Measurements from ENCODE around the gene ATF2. TPM values are rescaled to one million over a fixed set of nuclear protein-coding genes. Genes with fewer than 3 reads are reported as not detected.

ATF2 gene
- total and polyA plus RNA-seq, 2 donors (not counting 3 experiments of a cell fraction or from before 2014, with no cell fraction given), result 36.3 to 57.1 TPM

- Histone ChIP-seq H3K9me1 (replicated peaks; ENCODE audit: control insufficient read depth, extremely low read depth, insufficient read depth, low read length) (no peaks in the 10 kb centered on the region), H3K4me1 (ENCODE audit: control insufficient read depth, extremely low read depth, insufficient read depth, low read length) (no peaks in the 10 kb centered on the region), H3K27ac (ENCODE audit: insufficient read depth, low read depth, low read length) (no peak overlapping the region), H2AFZ (ENCODE audit: low read depth, low read length) (no peak overlapping the region), H3K4me3 (replicated peaks in 1 of 3; ENCODE audit: insufficient read depth in 1 of 3, low read depth in 1 of 3, low read length in 3 of 3) (no peak overlapping the region), H3K4me2 (ENCODE audit: insufficient read depth, low read length) (no peak overlapping the region), H3K36me3 (ENCODE audit: control insufficient read depth in 2 of 2, extremely low read depth in 1 of 2, insufficient read depth in 2 of 2, low read length in 2 of 2) (no peaks in the 10 kb centered on the region), H3K79me2 (ENCODE audit: control insufficient read depth, insufficient read depth, low read length) (no peaks in the 10 kb centered on the region), H3K27me3 (ENCODE audit: control insufficient read depth in 2 of 2, insufficient read depth in 2 of 2, low read length in 2 of 2) (peaks cover 0 to 13% of the 10 kb centered on the region in 2 experiments), H3K9me3 (replicated peaks; ENCODE audit: control insufficient read depth, insufficient read depth, low read length) (no peaks in the 10 kb centered on the region), H3K9ac (replicated peaks; ENCODE audit: extremely low read depth, insufficient read depth, low read length) (no peak overlapping the region), H4K20me1 (replicated peaks; ENCODE audit: control insufficient read depth, extremely low read depth, insufficient read depth, low read length) (no peaks in the 10 kb centered on the region)
- DNase-seq (ENCODE audit: low read depth, low spot score), result peak; percentile 54
- dilution Hi-C loops (cut with MboI; ENCODE audit: extremely low pct_ligation_motif_present, low sequenced_read_pairs), result no loop called here
- TF ChIP-seq EZH2 (IDR thresholded peaks at IDR 0.05; ENCODE audit: borderline replicate concordance, low read depth, low read length, severe bottlenecking), result no peak
- TF ChIP-seq POLR2AphosphoS5 (IDR thresholded peaks at IDR 0.05; ENCODE audit: insufficient read depth, low read depth, low read length), result no peak
- TF ChIP-seq, protein P1, sequence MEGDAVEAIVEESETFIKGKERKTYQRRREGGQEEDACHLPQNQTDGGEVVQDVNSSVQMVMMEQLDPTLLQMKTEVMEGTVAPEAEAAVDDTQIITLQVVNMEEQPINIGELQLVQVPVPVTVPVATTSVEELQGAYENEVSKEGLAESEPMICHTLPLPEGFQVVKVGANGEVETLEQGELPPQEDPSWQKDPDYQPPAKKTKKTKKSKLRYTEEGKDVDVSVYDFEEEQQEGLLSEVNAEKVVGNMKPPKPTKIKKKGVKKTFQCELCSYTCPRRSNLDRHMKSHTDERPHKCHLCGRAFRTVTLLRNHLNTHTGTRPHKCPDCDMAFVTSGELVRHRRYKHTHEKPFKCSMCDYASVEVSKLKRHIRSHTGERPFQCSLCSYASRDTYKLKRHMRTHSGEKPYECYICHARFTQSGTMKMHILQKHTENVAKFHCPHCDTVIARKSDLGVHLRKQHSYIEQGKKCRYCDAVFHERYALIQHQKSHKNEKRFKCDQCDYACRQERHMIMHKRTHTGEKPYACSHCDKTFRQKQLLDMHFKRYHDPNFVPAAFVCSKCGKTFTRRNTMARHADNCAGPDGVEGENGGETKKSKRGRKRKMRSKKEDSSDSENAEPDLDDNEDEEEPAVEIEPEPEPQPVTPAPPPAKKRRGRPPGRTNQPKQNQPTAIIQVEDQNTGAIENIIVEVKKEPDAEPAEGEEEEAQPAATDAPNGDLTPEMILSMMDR (IDR thresholded peaks at IDR 0.05; ENCODE audit: extremely low read depth in 1 of 2, insufficient read depth in 1 of 2, low read depth in 1 of 2, low read length in 2 of 2), result peak; percentile 39 to 54
- TF ChIP-seq FOS (IDR thresholded peaks at IDR 0.05; ENCODE audit: borderline replicate concordance, insufficient read depth, low read length), result no peak
- no peak for TF ChIP-seq MYC (IDR thresholded peaks at IDR 0.05; ENCODE audit: low read depth, low read length)
- no peak for TF ChIP-seq JUN (IDR thresholded peaks at IDR 0.05; ENCODE audit: borderline replicate concordance, insufficient read depth, insufficient read length, low read depth)
- intact Hi-C loops (cut with micrococcal nuclease), result loop anchor here (1.0 to 2.0 kb wide), 3 partner anchors 47 to 125 kb away; no protein-coding TSS in a partner anchor
- ChIA-PET CTCF (interaction anchor here (0.6 to 2.8 kb wide), 21 partner anchors 8 to 908 kb away, joined by 3 to 26 read pairs (median 4); no protein-coding TSS in a partner anchor), POLR2A (no interaction called here)
- BruUV-seq (replicated peaks), result no TSS peak
- FAIRE-seq, result peak; percentile 12
Observed at GRCh38 chr2:175203621-175204496, 35.9 kb upstream of the ATF2 start.

All from endothelial cell of umbilical vein (primary cell).